HCT116 (cell line): Measurements from ENCODE around the gene SPG7. TPM values are rescaled to one million over a fixed set of nuclear protein-coding genes. Genes with fewer than 3 reads are reported as not detected.

ENCODE experiments used
- ATAC-seq: fragments of 200-7000 bp; cut with Tn5 transposase; 2 replicates; pipeline ENCODE4 v1.9.1; 2020; ENCODE audit warnings: mild to moderate bottlenecking, moderate library complexity
- BruUV-seq: library from RNA; stranded (reverse); fragments of 400-500 nt; replicated peaks from 2 replicates; lab custom pipeline; 2021; lab: Mats Ljungman, UMichigan
- CTCF ChIA-PET: fragments of 300-600 bp; sonication (Branson Sonifier 250); formaldehyde crosslinking; loops from one replicate; lab custom pipeline; 2021; ENCODE audit warnings: antibody characterized with exemption; lab: Charles Lee
- POLR2A ChIA-PET: fragments of 300-600, 350-600 bp; sonication (Branson Sonifier 250); formaldehyde crosslinking; loops from one replicate; lab custom pipeline; 2021; ENCODE audit warnings: antibody characterized with exemption; lab: Charles Lee
- RAD21 ChIA-PET, 2 experiments: fragments of 300-600 bp; sonication (Branson Sonifier 250); formaldehyde crosslinking; loops; one replicate each; lab custom pipeline; 2023; ENCODE audit warnings: low total read pairs in 2 of 2; ENCODE audit not compliant: uncharacterized antibody in 2 of 2, unreplicated experiment in 2 of 2, low non-redundant PET in 1 of 2; lab: Charles Lee
- DNase-seq: peaks from one replicate; pipeline ENCODE4 v3.0.0-alpha.2; 2010; ENCODE audit warnings: low read depth, low spot score
- H2AFZ ChIP-seq: fragments of 200-600 bp; shearing (Covaris generic), sonication (generic); 2 replicates; pipeline ENCODE4 v1.6.1; 2017; ENCODE audit warnings: low read depth, mixed run types, mixed read lengths, antibody characterized with exemption, low read length; ENCODE audit not compliant: poor library complexity, severe bottlenecking
- H3K27ac ChIP-seq: 2 replicates; pipeline ENCODE4 v1.5.1; 2012; ENCODE audit warnings: low read depth, low read length
- H3K27me3 ChIP-seq: fragments of 200-600 bp; sonication (generic); 2 replicates; pipeline ENCODE4 v1.6.1; 2016; ENCODE audit warnings: mixed run types, low read length, mixed read lengths; ENCODE audit not compliant: insufficient read depth
- H3K36me3 ChIP-seq, 2 experiments: fragments of 200-500 bp in 1 of 2; fragments of 200-600 bp in 1 of 2; sonication (Bioruptor generic) in 1 of 2; sonication (generic) in 1 of 2; 2 replicates each; pipeline versions ENCODE4 v1.5.1 to v1.6.1; 2014 to 2016; ENCODE audit warnings: low read length in 2 of 2, inconsistent platforms in 1 of 2, mixed read lengths in 1 of 2, mixed run types in 1 of 2; ENCODE audit not compliant: insufficient read depth in 2 of 2, control insufficient read depth in 1 of 2
- H3K4me1 ChIP-seq, 2 experiments: fragments of 200-600 bp in 1 of 2; sonication (generic) in 1 of 2; 2 replicates each; pipeline versions ENCODE4 v1.5.1 to v1.6.1; 2012 to 2017; ENCODE audit warnings: low read length in 2 of 2, inconsistent platforms in 1 of 2, mild to moderate bottlenecking in 1 of 2, mixed read lengths in 1 of 2, mixed run types in 1 of 2, moderate library complexity in 1 of 2; ENCODE audit not compliant: insufficient read depth in 2 of 2, control insufficient read depth in 1 of 2
- H3K4me2 ChIP-seq: fragments of 200-600 bp; sonication (generic); 2 replicates; pipeline ENCODE4 v1.6.1; 2017; ENCODE audit warnings: mixed run types, low read length, mixed read lengths
- H3K4me3 ChIP-seq, 2 experiments: fragments of 200-600 bp in 1 of 2; sonication (generic) in 1 of 2; replicated peaks in 1 of 2; 2 replicates each; pipeline ENCODE4 v1.5.1; 2011 to 2016; ENCODE audit warnings: low read length in 2 of 2, control low read depth in 1 of 2, low read depth in 1 of 2, mild to moderate bottlenecking in 1 of 2, mixed read lengths in 1 of 2, mixed run types in 1 of 2
- H3K79me2 ChIP-seq: fragments of 200-600 bp; sonication (generic); 2 replicates; pipeline ENCODE4 v1.6.1; 2017; ENCODE audit warnings: mild to moderate bottlenecking, mixed run types, low read length, moderate library complexity, mixed read lengths; ENCODE audit not compliant: insufficient read depth
- H3K9ac ChIP-seq: fragments of 200-600 bp; sonication (generic); 2 replicates; pipeline ENCODE4 v1.6.1; 2016; ENCODE audit warnings: low read length, mixed read lengths
- H3K9me2 ChIP-seq: fragments of 200-600 bp; sonication (generic), shearing (Covaris generic); 2 replicates; pipeline ENCODE4 v1.6.1; 2017; ENCODE audit warnings: mixed run types, mild to moderate bottlenecking, moderate library complexity; ENCODE audit not compliant: insufficient read depth
- H3K9me3 ChIP-seq, 2 experiments: fragments of 200-500 bp in 1 of 2; fragments of 200-600 bp in 1 of 2; sonication (Bioruptor generic) in 1 of 2; sonication (generic) in 1 of 2; 2 replicates each; pipeline ENCODE4 v1.6.1; 2014 to 2017; ENCODE audit warnings: low read length in 2 of 2, mixed read lengths in 2 of 2, inconsistent platforms in 1 of 2, low read depth in 1 of 2, mild to moderate bottlenecking in 1 of 2, mixed run types in 1 of 2, moderate library complexity in 1 of 2; ENCODE audit not compliant: control insufficient read depth in 1 of 2, insufficient read depth in 1 of 2
- H4K20me1 ChIP-seq: fragments of 200-600 bp; sonication (generic), shearing (Covaris generic); 2 replicates; pipeline ENCODE4 v1.6.1; 2017; ENCODE audit warnings: mixed run types, mild to moderate bottlenecking, moderate library complexity; ENCODE audit not compliant: insufficient read depth
- CEBPB ChIP-seq: IDR thresholded peaks from 2 replicates; pipeline ENCODE4 v1.6.1; 2012; ENCODE audit warnings: low read depth
- EGR1 ChIP-seq: IDR thresholded peaks from 2 replicates; pipeline ENCODE4 v1.6.1; 2012; ENCODE audit warnings: low read depth
- EZH2 ChIP-seq: fragments of 200-600 bp; sonication (generic); IDR thresholded peaks from 2 replicates; pipeline ENCODE4 v1.6.1; 2017; ENCODE audit warnings: antibody characterized with exemption, mixed run types
- POLR2A ChIP-seq: IDR thresholded peaks from 2 replicates; pipeline ENCODE4 v1.7.0; 2011; ENCODE audit warnings: borderline replicate concordance; ENCODE audit not compliant: insufficient read depth, insufficient read length; ENCODE audit errors: extremely low read depth
- YY1 ChIP-seq: IDR thresholded peaks from 2 replicates; pipeline ENCODE4 v1.6.1; 2011; ENCODE audit warnings: low read length, low read depth, moderate library complexity, mild to moderate bottlenecking; ENCODE audit not compliant: insufficient replicate concordance; ENCODE audit errors: extremely low read depth
- ZFX ChIP-seq: fragments of 450-650 bp; IDR thresholded peaks from 2 replicates; pipeline ENCODE4 v1.6.1; 2017
- intact Hi-C: fragments of 100-400 bp; cut with micrococcal nuclease; formaldehyde crosslinking; loops from 2 replicates; pipeline ENCODE4 v1.10.0; 2022
- total RNA-seq: library from RNA; stranded (reverse); gene quantifications from one replicate; pipeline ENCODE4 v1.2.1, GENCODE V29; 2021; ENCODE audit not compliant: unreplicated experiment
- TF ChIP-seq, protein P1 (sequence below): IDR thresholded peaks from 2 replicates; pipeline ENCODE4 v1.6.1; 2012

Gene SPG7
- total RNA-seq, 1 experiment from 2014 or later, result 116 TPM

DNA sequence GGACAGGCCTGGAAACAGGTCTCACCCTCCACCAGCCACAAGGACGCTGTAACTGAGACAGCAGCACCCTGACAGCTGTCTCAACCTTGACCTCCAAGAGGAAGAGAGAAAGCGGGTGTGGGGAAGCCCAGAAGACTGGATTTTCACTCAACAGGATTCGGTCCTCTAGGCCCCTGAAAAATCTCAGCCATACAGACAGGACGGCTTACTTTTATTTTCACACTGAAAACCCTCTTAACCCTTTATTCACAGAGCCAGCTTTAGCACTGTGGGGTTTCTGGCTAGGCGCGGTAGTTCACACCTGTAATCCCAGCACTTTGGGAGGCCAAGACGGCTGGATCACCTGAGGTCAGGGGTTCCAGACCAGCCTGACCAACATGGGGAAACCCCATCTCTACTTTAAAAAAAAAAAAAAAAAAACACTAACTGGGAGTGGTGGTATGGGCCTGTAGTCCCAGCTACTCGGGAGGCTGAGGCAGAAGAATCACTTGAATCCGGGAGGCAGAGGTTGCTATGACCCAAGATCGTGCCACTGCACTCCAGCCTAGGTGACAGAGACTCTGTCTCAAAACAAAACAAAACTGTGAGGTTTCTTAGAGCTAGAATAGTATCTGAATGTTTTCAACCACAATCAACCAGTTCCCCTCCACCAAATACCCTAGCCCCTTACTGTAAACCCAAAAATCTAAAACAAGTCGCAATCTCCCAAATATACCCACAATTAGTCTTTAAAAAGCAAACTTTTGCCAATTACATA is 23.1 kb upstream of the SPG7 start (continued):
- TF ChIP-seq EZH2, result no peak
- no peak for TF ChIP-seq ZFX
- no peak for TF ChIP-seq EGR1
- TF ChIP-seq POLR2A, result no peak

GRCh38 chr16:89485701-89486246 is 22.4 kb upstream of the SPG7 start:
- Histone ChIP-seq H3K27ac (no peak overlapping the region), H3K36me3 (peaks cover 0 to 4% of the 10 kb centered on the region in 2 experiments; a peak in 2 of 4 replicates), H3K4me3 (no peak overlapping the region), H3K9ac (no peak overlapping the region), H3K27me3 (no peaks in the 10 kb centered on the region), H2AFZ (no peak overlapping the region), H3K9me3 (no peaks in the 10 kb centered on the region), H3K4me2 (no peak overlapping the region), H3K9me2 (no peaks in the 10 kb centered on the region), H4K20me1 (peaks cover 69% of the 10 kb centered on the region), H3K79me2 (peaks cover 90% of the 10 kb centered on the region), H3K4me1 (peaks cover 19 to 42% of the 10 kb centered on the region in 2 experiments)
- CTCF ChIA-PET, result no interaction called here
- intact Hi-C loops, result loop anchor here (5.0 kb wide), 1 partner anchor 153 kb away; no protein-coding TSS in a partner anchor
- DNase-seq (no peak), ATAC-seq (no peak)
- TF ChIP-seq, protein P1, sequence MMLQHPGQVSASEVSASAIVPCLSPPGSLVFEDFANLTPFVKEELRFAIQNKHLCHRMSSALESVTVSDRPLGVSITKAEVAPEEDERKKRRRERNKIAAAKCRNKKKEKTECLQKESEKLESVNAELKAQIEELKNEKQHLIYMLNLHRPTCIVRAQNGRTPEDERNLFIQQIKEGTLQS, result no peak
- no peak for TF ChIP-seq CEBPB
- no peak for TF ChIP-seq YY1
- BruUV-seq, result no TSS peak
- RAD21 ChIA-PET, result no interaction called here
- POLR2A ChIA-PET, result no interaction called here
